ENCODE results near the gene FPR2.
"Not testable (repeated sequence)": the region's sequence is repeated elsewhere in the genome, so short reads cannot be mapped to it uniquely, and the experiment has no call there.

The FPR2 gene

DNA sequence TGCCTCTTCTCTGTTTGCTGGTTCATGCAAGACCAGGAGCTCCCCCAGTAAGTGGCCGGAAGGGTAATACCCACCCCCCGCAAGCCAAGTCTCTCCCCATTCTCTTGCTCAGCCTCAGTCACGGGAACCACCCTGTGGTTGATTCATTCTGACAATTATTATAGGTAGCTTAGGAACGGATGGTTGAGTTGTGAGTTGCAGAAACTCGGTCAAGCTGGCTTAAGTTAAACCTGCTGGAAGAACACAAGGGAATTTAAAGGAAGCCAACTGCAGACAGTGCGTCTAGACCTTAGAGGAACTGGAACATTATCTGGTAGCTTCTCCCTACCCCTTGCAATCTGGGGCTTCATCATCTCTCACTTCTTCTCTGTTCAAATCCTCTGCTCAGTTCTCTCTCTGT lies 18.2 kb upstream of the FPR2 start:
- no peak for DNase-seq

DNA sequence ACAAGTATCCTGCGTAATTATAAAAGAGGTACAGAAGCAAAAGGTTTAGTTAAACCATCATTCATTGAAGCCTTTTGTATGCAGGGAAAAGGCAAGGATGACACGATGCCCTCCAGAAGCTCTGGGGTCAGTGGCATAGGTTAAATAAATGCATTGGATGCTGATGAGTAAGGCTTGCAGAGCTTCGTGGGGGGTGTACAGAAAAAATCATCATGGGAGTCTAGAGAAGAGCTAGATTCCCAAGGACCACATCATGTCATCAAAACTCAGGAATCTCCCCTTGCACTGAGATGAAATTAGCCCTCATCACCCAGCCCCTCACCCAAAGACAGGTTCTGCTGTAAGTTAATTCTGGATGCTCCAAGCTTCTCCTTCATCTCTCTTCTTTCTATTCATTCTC lies 17.6 kb upstream of the FPR2 start:
- no peak for DNase-seq

DNA sequence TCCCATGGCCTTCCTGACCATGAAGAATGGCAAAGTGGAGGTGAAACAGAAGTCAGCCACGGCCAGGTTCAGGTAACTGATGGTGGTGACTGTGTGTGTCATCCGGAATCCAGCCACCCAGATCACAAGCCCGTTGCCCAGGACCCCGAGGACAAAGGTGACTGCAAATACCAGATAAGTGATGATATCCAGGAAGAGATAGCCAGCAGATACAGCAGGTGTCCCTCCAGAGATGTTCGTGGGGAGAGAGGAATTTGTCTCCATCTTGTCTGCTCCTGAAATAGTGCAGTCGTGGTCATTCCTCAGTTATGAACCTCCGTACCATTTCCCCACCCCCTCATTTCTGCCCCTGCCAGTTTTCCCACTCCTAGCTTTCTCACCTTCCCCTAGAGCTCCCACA lies 14.2 kb upstream of the FPR2 start:
- DNase-seq: no peak

DNA sequence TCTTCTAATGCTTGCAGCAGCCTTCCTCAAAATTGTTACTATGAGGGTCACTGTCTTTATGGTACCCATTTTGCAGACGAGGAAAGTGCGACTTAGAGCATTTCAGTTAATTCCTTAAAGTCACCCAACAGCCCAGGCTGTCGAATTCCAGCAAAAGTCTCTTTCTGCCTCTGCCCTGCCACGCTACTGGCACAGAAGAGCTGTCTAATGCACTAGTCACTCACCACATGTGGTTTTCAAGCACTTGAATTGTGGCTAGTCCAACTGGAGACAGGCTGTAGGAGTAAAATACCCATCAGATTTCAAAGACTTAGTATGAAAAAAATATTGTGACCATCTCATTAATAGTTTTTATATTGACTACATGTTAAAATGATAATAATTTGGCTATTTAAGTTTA lies 11.0 kb upstream of the FPR2 start:
- no peak for DNase-seq

DNA sequence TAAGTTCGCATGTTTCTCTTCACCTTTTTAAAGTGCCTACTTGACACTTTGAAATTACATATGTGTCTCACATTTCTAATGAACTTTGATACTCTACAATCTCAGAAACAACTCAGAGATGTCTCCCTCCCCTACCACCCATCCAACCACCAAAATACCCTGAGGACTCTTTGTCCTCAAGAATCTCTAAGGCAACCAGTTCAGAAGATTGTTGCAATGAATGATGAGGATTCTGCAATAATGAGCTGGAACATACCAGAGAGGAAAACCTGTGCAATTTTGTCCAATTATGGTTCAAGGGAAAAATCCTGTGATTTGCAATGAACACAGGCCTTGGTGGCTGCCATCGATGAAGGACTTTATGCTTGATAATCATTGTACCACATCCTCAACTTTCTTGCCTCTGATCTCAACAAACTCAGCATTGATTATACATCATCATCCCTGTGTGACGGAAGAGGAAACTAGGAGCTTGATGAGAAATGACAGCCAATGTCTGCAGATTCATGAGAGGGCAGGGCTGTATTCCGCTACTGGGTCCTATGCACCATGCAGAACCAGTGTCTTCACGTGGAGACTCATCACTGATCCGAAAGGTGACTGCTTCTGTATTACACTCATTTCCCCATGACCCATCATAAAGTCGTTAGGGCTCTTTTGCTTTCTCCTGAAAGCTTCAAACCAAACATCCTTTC lies 10.4 kb upstream of the FPR2 start:
- no peak for DNase-seq

DNA sequence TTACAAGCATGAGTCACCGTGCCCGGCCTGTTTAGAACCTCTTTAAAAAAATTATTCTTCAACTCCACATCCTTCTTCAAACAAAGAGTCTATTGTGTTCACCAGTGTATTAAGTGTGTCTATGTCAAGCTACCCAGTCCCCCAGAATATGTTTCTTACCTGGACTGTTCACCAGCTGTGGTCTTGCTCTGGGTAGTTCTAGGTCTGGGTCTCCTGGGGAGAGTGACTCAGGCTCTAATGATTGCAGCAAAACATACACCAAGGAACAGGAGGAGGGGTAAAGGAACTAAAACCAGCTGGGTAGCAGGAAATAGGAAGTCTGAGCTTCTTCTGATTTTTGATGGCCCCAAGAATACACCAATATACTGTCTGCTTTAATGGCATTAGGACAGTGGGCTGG lies 9.3 kb upstream of the FPR2 start, which contains the start of gene FPR1:
Gene FPR1 (minus strand): TSS at position 224 of the 400 bp plus-strand sequence. CDS start 4,884 bp downstream, outside the sequence.
- DNase-seq: no peak

DNA sequence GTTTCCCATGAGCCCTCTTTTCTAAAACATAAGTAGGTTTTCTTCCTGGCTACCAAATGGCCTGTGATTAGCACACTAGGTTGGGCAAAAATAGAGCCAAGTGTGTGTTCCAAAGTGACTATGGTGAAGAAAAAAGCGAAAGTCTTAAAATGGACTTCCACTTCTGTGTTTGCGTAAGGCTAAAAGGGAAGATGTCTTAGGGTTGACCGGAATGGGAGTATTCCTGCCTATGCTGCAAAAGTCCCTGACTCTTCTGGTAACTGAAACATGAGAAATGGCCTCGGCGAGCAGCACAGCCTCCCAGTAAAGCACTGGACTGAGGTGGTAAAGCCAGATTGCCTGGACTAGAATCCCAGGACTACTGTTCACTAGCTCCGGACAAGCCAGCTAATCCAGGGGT lies 6.9 kb upstream of the FPR2 start:
- no peak for DNase-seq

DNA sequence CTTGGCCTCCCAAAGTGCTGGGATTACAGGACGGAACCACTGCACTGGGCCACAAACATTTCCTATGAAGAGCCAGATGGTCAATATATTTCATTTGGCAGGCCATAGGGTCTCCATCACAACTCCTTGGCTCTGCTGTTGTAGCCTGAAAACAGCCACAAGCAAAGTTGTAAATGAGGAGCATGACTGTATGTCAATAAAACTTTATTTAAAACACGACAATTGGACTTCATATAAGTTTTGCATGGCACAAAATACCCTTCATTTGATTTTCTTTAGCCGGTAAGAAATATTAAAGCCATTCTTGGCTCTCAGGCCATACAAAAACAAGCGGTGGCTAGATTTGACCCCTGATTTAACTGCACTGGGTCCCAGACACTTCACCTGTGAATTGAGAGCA lies 6.2 kb upstream of the FPR2 start:
- no peak for DNase-seq

DNA sequence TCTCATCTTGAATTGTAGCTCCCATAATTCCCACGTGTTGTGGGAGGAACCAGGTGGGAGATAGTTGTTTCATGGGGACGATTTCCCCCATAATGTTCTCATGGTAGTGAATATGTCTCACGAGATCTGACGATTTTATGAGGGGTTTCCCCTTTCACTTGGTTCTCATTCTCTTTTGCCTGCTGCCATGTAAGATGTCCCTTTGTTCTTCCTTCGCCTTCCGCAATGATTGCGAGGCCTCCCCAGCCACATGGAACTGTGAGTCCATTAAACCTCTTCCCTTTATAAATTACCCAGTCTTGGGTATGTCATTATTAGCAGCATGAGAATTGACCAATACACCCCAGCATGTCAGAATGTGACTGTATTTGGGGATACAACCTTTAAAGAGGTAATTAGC lies 5.4 kb upstream of the FPR2 start:
- DNase-seq: no peak

DNA sequence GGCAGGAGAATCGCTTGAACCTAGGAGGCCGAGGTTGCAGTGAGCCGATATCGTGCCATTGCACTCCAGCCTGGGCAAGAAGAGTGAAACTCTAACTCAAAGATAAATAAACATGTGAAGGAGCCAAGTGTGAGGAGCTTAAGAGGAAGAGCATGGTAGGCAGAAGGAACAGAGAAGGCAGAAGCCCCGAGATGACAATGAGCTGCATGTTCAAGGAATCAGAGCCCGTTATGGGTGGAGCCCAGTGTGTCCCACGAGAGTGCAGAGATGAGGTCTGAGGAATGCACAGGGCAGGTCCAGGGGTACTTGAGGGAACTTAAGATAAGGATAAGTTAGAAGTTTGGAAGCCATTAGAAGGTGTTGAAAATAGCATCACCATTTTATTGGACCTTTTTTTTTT lies 716 bp downstream of the FPR2 start:
- no peak for DNase-seq

DNA sequence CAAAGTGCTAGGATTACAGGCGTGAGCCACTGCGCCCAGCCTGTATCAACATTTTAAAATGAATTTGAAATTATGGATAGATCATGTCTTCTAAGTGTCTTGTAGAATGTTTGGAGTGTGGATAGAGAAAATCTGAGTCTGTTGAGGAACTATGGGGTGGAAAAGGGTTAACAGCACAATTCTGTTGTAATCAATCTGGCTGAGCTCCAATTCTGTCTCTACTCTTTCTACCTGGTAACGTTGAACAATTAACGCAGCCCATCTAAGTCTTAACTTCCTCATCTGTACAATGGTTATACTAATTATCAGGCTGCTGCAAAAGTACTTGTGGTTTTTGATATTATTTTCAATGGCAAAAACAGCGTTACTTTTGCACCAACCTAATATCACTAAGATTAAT lies 4.1 kb downstream of the FPR2 start:
- DNase-seq: no peak

DNA sequence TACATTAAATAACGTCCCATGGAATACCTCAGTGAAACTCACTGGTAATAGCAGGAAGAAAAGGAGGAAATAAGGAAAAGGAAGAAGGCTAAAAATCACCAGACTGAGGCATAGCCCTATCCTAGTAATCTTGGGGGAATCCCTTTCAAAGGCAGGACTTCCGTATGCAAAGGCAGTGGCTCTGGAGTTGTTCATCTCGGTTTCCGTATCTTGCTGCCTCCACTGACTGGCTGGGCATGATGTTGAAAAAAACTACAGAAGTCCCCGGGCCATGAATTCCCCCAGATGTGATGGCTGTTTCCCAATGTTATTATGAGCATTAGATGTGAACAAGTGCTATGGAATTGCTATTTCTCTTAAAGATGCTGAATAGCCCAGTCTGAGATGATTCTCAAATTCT lies 5.5 kb downstream of the FPR2 start:
- DNase-seq: no peak

DNA sequence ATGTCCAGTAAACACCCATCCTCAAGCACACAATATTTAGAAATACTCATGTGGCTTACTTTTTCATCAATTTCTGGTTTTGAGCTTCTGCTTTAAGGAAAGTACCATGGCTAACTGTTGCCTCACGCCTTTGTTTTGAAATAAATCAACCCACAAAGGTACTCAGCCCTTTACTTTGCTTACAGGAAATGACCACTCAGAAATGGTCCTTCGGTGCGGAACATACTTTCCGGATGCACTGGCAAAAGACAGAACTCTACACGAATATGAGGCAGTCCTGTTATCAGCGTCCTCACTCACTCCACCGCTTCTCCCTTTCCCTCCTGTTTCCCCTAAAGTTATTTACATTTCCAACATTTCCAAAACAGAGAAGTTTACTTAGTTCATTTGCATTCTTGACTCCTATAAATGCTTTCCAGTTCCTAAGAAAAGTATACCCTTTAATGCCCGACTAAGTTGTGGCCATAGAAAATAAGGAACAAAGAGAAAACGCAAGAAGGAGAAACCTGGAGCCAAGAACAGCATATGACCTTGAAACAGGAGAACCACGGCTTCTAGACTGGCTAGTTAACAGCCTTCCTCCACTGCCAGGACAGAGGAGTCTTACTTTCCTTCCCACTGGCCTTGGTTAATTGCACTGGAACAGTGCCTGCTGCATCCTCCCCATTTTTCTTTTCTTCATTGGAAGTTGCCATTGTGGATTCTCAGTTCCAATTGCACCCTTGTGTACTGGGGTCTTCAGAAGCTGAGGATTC lies 10.6 kb downstream of the FPR2 start:
- DNase-seq: no peak

DNA sequence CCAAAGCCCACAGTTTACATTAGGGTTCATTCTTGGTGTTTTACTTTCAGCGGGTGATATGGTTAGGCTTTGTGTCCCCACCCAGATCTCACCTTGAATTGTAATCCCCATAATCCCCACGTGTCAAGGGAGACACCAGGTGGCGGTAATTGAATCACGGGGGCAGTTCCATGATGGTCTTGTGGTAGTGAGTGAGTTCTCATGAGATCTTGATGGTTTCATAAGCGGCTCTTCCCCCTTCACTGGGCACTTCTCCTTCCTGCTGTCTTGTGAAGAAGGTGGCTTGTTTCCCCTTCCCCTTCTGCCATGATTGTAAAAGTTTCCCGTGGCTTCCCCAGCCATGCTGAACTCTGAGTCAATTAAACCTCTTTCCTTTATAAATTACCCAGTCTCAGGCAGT lies 12.0 kb downstream of the FPR2 start:
- no peak for DNase-seq

DNA sequence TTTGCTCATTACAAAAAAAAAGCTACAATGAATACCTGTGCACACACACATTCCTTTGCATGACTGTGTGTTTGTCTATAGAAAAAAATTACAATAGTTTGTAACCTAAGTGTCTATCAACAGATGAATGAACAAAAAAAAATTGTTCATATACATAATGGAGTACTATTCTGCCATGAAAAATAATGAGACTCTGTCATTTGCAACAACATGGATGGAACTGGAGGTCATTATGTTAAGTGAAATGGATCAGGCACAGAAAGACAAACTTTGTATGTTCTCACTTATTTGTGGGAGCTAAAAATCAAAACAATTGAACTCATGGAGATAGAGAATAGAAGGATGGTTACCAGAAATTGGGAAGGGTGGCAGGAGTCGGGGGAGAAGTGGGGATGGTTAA lies 15.6 kb downstream of the FPR2 start:
- DNase-seq: not testable (repeated sequence)

DNA sequence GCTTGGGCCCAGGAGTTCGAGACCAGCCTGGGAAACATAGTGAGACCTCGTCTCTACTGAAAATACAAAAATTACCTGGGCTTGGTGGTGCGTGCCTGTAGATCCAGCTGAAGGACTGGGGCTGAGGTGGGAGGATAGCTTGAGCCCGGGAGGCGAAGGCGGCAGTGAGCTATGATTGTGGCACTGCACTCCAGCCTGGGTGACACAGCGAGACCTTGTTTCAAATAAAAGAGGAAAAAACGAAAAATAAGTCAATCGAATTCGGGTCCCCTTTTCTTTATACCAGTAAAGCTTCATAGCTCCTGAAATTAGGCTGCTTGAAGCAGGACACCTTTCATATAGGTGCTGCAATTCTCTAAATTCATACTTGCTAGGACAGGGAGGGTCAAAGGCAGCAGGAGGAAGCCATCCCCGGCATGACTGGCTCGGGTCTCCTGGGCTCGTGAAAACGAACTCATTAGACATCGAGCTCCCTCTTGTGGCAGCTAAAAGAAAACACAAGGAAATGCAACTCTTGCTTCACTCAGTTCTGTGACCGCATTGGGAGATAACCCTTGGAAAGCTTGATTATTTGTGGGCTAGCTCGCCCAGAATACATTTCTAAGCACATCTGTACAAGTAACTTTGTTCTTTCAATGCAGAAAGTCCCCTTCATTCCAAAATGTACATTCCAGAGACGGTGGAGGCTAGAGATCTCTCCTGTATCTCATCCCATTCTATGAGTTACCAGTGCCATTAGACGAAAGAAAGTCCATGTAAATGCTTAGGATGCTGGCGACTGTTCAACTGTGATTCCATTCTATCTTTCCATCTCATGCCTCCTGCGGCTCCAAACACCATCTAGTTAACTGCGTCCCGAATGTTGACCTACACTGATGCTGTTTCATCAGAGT lies 16.8 kb downstream of the FPR2 start:
- peak in 1 of 2 donors; percentile 54 for DNase-seq

DNA sequence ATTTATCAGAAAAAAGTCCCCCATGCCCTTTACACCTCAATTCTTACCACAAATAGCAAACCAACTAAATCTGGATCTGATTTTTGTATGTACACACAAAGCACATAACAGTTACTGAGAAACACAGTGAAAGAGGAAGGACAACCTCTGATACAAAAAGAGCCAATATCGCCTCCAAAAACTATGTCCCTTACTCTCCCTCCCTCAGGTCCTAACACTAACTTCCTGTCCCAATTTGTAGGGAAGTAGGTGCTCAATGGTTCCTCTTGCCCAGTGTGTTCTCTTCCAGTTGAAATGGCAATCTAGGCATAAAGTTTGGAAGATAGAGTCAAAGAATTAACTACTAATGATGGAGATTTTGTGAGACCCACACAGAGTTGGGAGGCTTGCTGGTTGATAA lies 18.2 kb downstream of the FPR2 start:
- DNase-seq: no peak

DNA sequence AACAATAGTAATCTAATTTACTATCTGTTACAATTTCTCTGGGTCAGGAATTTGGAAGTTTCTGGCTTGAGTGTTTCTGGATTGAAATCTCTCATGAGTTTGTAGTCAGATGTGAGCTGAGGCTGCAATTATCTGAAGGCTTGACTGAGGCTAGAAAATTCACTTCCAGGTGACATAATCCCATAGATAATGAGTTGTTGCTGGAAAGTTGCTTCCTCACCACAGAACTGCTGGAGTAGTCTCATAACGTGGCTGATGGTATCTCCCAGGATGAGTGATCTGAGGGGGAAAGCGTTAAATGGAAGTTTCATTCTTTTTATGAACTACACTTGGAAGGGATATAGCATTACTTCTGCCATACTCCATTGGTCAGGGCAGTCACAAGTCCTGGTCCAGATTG lies 18.7 kb downstream of the FPR2 start:
- DNase-seq: no peak

DNA sequence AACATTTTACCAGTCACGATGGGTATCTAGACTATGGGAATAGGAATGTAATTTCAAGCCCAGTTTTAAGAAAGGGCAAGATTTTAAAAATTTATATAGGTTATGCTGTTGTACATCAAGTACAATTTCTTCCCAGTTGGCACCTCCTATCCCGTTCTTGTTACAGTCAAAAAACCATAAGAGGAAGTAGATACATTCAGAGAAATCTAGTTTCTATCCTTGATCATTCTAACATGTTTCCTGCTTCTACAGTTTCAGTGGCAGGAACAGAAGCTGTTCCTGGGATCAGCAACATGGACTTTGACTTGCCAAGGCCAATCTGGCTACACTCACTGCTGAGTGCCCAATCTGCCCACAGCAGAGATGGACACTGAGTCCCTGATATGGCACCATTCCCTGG lies 19.3 kb downstream of the FPR2 start:
- DNase-seq: no peak

DNA sequence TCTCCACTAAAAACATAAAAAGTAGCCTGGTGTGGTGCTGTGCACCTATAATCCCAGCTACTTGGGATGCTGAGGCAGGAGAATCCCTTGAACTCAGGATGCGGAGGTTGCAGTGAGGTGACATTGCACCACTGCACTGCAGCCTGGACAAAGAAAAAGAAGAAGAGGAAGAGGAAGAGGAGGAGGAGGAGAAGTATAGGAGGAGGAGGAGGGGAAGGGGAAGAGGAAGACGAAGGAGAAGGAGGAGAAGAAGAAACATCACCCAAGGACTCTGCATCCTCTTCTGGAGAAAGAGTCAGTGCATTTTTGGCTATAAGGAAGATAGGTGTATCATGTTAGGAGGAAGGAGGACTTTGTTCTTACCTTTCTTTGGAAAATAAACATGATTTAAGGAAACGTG lies 21.0 kb downstream of the FPR2 start:
- no peak for DNase-seq

DNA sequence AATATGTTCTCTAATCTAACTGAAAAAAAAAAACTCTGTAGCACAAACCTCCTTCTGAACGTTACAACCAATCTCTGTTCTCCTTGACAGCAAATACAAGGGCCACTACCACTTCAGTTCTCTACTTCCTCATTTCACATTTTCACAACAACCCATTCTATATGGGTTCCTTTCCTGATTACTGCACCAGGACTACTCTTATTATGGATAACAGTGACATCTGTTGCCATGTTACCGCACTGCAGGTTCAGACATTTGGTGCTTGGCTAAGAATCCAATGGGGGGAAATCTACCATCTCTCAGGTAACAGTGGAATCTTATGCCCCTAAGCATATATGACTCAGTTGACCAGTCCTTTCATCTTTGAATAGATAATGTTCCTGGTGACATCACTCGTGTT lies 22.4 kb downstream of the FPR2 start:
- DNase-seq: peak in 1 of 2 donors; percentile 52

DNA sequence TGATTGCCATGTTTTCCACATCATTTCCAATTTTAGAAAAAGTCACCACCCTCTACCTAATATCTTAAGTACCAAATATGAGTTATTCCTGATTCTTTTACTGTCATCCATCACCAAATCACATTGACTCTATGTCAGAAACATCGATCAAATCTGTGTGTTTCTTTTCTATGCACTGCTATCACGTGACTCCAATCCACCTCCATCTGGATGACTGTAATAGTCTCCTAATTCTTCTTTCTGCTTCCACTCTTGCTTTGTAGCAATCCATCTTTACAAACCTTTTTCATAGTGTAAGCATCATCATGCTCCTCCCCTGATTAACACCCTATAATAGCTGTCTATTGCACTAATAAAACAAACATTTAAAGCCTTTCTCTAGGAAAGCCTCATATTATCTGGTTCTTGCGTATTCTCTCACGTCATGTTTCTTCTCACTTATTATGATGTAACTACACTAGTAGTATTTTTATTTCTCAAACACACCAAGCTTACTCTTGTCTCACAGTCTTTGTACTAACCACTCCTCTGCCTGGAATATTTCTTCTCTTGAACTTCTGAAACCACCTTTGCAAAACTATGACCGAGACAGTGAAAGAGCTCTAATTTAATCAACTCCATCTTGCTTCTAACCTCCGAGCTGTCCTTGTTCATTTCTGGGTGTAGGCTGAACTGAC lies 23.3 kb downstream of the FPR2 start:
- no peak for DNase-seq

Measured in bone marrow (tissue), 2 donors.